ENCODE data around the gene PAIP1. TPM values are rescaled to one million over a fixed set of nuclear protein-coding genes. Genes with fewer than 3 reads are reported as not detected.
A peak's percentile ranks its signal among the peaks of the same experiment; 100 is the strongest.

Gene PAIP1
- total RNA-seq, 4 donors from 2014 or later: 84.5 to 105 (median 98.5) TPM

DNA sequence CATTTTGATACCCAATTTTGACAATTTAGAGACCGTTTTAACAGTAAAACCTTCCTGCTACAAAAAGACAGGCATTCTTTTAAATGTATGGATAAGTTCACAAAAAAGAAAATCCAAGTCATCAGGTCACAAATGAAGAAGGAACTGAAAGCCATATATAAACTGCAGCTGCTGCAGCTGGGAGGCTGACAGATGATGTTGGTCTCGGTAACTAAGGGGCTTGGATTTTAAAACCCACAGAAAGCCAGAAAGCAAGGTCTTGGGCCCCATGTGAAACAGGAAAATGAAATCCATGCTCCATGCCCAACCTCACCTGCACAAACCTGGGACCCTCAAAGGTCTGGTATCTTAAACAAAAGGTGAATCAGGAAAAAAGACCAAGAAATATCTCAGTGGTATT lies 26.2 kb downstream of the PAIP1 start:
- no peak for DNase-seq
- Histone ChIP-seq H3K27ac (no peak overlapping the region), H3K9me3 (no peaks in the 10 kb centered on the region), H3K4me1 (no peaks in the 10 kb centered on the region), H3K36me3 (peaks cover 44 to 58% of the 10 kb centered on the region in 2 donors), H3K27me3 (no peaks in the 10 kb centered on the region), H3K4me3 (replicated peaks in 1 of 3) (no peak overlapping the region)
- TF ChIP-seq POLR2A (IDR thresholded peaks at IDR 0.05): no peak
- TF ChIP-seq, protein P1, sequence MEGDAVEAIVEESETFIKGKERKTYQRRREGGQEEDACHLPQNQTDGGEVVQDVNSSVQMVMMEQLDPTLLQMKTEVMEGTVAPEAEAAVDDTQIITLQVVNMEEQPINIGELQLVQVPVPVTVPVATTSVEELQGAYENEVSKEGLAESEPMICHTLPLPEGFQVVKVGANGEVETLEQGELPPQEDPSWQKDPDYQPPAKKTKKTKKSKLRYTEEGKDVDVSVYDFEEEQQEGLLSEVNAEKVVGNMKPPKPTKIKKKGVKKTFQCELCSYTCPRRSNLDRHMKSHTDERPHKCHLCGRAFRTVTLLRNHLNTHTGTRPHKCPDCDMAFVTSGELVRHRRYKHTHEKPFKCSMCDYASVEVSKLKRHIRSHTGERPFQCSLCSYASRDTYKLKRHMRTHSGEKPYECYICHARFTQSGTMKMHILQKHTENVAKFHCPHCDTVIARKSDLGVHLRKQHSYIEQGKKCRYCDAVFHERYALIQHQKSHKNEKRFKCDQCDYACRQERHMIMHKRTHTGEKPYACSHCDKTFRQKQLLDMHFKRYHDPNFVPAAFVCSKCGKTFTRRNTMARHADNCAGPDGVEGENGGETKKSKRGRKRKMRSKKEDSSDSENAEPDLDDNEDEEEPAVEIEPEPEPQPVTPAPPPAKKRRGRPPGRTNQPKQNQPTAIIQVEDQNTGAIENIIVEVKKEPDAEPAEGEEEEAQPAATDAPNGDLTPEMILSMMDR (IDR thresholded peaks at IDR 0.05): no peak
- intact Hi-C loops (cut with DNase I): no loop called here
- WGBS, 2 donors: 96 to 100% methylated on average over 2 of the region's 2 CpGs

DNA sequence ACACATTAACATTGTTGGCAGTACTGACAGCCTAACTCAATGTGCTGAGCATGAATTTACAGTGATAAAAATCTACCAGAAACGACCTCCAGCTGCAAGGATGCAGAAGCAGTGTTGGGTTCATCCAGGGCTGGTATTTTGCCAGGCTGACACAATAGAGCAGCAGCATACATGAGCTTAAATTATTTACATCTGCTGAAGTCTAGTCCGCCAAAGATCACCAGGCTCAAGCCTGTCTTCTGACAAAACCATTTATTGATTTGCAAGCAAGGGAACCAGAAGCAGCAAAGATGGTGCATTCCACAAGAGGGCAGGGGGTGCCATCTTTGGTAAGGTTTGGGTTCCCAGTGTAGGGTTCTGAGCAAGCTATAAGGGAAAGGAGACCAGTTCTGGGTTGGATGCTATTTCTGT lies 33.2 kb downstream of the PAIP1 start:
- no peak for TF ChIP-seq POLR2A (IDR thresholded peaks at IDR 0.05)
- TF ChIP-seq, protein P1 (IDR thresholded peaks at IDR 0.05): no peak
- intact Hi-C loops (cut with DNase I): no loop called here
- Histone ChIP-seq H3K4me1 (no peaks in the 10 kb centered on the region), H3K27ac (no peak overlapping the region), H3K4me3 (replicated peaks in 1 of 3) (no peak overlapping the region), H3K9me3 (no peaks in the 10 kb centered on the region), H3K27me3 (no peaks in the 10 kb centered on the region), H3K36me3 (peaks cover 9 to 18% of the 10 kb centered on the region in 2 donors)
- DNase-seq: no peak
- WGBS, 2 donors: 78 to 81% methylated on average over 2 of the region's 2 CpGs

DNA sequence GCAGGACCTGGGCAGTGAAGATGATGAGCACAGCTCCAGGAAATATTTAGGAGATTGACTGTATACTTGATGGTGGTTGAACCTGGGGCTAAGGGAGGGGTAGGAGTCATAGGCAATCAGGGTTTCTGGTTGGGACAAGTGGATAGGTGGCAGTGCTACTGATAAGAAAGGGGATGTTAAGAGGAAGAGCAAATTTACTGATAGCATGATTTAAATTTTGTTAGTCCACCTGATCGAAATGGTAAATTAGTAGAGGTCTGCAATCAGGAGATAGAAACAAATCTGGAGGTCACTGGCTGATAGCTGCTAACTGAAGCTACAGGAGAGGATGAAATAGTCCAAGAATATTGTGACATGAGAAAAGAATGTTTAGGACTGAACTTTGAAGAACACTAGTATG lies 36.3 kb downstream of the PAIP1 start:
- intact Hi-C loops (cut with DNase I): no loop called here
- WGBS, 2 donors: 90 to 93% methylated on average over 1 of the region's 1 CpG
- no peaks in the 10 kb centered on the region for H3K27me3 ChIP-seq
- no peak for TF ChIP-seq POLR2A (IDR thresholded peaks at IDR 0.05)
- TF ChIP-seq, protein P1 (IDR thresholded peaks at IDR 0.05): no peak
- H3K27ac ChIP-seq: no peak overlapping the region
- no peaks in the 10 kb centered on the region for H3K9me3 ChIP-seq
- peaks cover 3 to 7% of the 10 kb centered on the region in 2 donors for H3K36me3 ChIP-seq
- no peak for DNase-seq
- no peak overlapping the region for H3K4me3 ChIP-seq (replicated peaks in 1 of 3)
- peaks cover 0 to 3% of the 10 kb centered on the region in 2 donors for H3K4me1 ChIP-seq

DNA sequence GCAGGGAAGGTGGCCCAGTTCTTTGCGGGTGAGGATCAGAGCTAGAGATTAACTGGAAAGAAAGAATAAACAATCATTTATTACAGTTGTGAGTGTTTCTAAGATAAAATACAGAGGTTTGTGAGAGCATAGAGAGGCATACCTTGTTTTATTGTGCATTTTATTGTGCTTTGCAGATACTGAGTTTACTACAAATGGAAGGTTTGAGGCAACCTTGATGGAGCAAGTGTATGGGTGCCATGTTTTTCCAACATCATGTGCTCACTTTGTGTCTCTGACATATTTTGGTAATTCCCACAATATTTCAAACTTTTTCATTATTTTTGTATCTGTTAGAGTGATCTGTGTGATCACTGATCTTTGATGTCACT lies 41.2 kb downstream of the PAIP1 start:
- no peaks in the 10 kb centered on the region for H3K9me3 ChIP-seq
- 36 to 50% methylated on average over 1 of the region's 1 CpG for WGBS, 2 donors
- H3K27me3 ChIP-seq: no peaks in the 10 kb centered on the region
- no peak for TF ChIP-seq POLR2A (IDR thresholded peaks at IDR 0.05)
- TF ChIP-seq, protein P1 (IDR thresholded peaks at IDR 0.05): no peak
- peaks cover 6 to 9% of the 10 kb centered on the region in 2 donors for H3K4me1 ChIP-seq
- intact Hi-C loops (cut with DNase I): no loop called here
- H3K4me3 ChIP-seq (replicated peaks in 1 of 3): peak overlapping the region in 2 of 3 donors; percentile 46 to 55
- no peaks in the 10 kb centered on the region for H3K36me3 ChIP-seq
- DNase-seq: no peak
- H3K27ac ChIP-seq: peak overlapping the region in 2 of 3 donors; percentile 81 to 88

DNA sequence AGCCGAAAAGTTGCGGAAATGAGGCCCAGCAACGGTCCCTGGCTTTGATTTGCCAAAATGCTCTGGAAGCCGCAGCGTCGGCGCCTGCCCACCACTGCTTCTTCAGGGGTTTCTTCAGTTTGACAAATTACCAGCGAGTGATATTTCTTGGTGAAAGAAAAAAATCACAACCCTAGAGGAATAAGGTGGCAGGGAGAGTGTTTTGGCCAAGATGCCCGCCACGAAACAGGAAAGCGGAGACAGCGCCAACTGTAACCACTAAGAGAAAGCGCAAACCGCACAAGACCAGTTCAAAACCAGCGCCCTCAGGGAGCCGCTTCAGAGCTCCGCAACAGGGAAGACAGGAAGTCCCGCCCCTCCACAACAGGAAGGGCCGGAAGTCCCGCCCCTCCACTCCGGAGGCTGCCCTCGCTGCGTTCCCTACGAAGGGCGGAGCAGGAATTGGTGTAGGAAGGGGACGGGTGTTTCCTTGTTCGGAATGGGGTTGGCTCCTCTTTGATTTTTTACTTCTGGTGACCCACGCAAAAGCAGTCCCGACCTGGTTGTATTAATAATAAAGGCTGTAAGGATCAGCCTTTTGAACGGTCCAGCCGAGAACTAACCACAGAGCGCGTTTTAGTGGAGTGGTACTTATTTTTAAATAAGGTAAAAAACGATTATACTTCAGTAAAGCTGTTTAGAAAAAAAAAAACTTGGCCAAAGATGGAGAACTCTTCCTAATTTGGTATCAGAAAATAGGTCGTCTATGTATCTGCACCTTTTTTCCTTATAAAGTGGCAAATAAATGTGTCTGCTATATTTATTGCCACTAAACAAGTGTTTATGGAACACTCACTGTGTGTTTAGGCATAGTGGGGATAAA lies 41.8 kb downstream of the PAIP1 start, which contains the start of gene C5orf34:
C5orf34 (minus strand) TSS at position 333 of the 862 bp plus-strand sequence. CDS start 5,809 bp downstream, outside the sequence.
- peaks cover 6 to 9% of the 10 kb centered on the region in 2 donors for H3K4me1 ChIP-seq
- intact Hi-C loops (cut with DNase I): no loop called here
- WGBS, 2 donors: 0 to 1% methylated on average over 27 to 34 of the region's 35 CpGs

More for the DNA sequence above, 41.8 kb downstream of the PAIP1 start, which contains the start of gene C5orf34:
- Histone ChIP-seq H3K9me3 (no peaks in the 10 kb centered on the region), H3K27me3 (no peaks in the 10 kb centered on the region), H3K4me3 (replicated peaks in 1 of 3) (peak within 1 kb of the TSS in 2 of 3 donors; percentile 46 to 55), H3K36me3 (no peaks in the 10 kb centered on the region), H3K27ac (peak within 1 kb of the TSS; percentile 68 to 88 (median 81))
- DNase-seq: peak; percentile 97
- TF ChIP-seq, protein P1 (IDR thresholded peaks at IDR 0.05): peak in 3 of 6 experiments; percentile 8 to 19 (median 11)
- peak in 1 of 2 donors; percentile 83 for TF ChIP-seq POLR2A (IDR thresholded peaks at IDR 0.05)
